Effector CD4-positive, alpha-beta T cell (primary cell): ENCODE results near the gene ZXDC.

Experiments
- DNase-seq: peaks from one replicate; pipeline ENCODE4 v3.0.0-alpha.2; 2020

Gene ZXDC

DNA sequence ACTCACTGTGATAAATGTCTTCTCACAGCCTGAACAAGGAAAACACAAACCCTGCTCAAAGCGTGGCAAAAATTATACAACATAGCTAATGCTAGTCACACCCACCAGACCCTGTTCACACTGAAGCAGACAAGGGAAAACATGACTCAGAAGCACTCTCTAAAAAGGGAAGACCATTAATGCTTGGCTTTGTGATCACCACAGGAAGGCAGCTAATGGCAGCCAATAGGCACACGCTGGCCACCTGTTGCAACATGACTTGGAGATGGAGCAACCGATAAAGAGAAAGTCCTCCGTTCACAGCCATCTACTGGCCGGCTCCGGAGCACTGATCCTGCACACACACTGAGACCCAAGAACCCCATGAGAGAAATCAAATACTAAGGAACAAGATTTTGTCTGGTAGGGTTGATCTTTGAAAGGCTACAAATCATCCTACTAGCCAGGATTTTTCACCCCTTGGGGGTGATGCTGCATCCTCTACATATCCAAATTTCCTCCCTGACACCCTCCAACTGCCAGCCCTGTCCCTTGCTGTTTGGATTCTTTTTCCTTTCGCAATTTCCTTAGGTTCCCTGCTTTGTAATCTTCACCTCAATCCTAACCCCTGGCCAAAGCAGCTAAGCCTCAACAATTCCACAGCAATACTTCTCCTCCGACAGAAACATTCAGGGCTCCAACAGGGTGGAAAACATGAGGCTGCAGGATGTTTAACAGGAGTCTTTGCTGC lies 3.2 kb downstream of the ZXDC start:
- DNase-seq: no peak

DNA sequence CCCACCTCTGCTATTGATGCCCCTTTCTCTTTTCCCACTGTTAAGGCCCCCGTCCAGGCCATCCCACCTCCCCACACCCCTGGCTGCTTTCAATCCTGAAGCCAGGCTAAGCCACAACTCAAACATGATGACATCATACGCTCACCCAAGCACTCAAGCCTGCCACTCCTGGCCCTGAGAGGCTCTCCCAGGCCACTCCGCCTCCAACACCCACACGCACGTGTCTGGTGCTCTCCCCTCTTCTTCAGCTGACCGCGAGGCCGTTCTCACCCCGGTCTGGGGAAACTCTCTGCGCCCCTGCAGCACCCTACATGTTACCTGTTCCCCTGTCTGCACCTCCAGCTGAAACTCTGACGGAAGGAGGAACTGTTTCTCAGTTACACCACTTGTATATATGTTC lies 6.2 kb downstream of the ZXDC start:
- DNase-seq: no peak

DNA sequence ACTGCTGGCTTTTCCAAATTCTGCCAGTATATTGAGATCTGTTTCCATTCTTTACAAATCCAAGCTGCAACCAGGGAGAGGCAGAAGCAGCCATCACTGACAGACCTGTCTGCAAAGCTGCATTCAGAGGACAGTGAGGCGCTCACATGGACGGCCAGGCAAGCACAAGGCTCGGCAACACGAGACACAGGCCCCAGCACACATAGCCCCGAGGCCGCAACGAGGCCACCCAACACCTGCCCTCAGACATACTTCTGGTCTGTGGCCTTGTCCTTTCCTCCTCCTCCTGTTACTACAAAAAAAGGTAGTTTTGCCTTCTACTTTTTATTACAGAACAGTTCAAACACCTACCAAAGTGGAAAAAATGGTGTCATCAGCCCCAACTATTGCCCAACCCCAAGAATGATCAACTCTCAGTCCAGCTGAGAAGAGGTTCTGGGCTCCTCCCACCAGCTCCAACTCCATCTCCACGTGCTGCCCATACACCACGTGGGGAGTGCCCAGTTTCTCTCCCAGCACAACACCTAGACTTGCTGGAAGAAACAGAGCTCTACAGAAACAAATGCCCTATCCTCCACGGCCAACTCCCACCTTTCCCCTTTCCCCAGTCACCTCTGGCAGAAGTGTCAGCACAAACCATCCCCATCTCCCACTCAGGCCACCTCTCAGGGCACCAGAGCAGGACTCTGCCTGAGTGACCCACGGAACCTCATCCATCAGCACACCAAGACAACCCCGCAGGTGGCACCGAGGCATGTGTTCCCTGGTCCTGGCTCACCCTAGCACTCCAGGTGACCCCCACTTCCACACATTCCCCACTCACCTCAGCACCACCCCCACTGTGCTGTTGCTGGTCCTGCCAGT lies 7.4 kb downstream of the ZXDC start:
- DNase-seq: no peak

DNA sequence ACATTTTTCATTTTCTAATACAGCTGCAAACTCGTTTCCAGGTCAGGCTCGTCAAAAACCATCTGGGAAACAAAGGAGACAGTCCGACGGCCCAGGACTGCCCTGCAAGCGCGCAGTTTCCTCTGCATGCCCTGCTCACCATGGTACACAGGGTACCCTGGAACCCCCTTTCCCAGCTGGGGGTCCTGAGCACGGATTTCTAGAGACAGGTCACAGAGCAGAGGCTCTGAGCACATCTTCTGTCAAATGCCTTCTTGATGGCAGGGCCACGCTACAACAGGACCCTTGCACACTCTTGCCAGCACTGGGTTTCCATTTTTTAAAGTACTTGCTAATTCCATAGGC lies 8.1 kb downstream of the ZXDC start:
- DNase-seq: no peak

DNA sequence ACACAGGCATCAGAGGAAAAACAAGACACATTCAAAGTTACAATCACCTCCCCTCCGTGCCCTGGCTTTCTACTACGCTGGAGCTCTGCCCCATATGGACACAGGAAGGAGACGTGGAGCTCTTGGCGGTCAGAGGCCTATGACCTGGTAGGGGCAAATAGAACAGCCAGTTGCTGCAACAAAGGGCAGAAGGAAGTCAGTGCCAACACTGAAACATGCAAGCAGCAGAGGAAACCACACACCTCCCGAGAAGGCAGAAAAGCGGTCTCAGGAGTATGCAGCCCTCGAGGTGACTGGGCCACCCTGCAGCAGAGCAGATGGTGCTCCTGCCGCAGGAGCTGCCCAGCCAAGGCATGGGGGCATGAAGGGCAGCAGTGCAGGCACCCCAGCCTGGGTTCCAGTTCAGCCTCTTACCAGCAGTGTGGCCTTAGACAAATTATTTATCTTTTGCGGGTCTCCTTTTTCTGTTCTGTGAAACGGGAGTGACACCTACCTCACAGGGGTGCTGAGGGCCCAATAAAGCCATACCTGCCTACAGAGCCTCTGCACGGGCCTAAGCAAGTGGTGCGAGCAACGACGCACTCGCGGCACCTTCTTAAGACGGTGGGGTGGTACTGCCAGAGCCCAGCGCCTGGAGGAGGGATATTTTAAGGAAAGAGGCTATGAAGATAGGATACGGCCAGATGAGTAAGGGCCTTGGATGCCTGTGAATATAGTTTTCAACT lies 8.6 kb downstream of the ZXDC start:
- no peak for DNase-seq

DNA sequence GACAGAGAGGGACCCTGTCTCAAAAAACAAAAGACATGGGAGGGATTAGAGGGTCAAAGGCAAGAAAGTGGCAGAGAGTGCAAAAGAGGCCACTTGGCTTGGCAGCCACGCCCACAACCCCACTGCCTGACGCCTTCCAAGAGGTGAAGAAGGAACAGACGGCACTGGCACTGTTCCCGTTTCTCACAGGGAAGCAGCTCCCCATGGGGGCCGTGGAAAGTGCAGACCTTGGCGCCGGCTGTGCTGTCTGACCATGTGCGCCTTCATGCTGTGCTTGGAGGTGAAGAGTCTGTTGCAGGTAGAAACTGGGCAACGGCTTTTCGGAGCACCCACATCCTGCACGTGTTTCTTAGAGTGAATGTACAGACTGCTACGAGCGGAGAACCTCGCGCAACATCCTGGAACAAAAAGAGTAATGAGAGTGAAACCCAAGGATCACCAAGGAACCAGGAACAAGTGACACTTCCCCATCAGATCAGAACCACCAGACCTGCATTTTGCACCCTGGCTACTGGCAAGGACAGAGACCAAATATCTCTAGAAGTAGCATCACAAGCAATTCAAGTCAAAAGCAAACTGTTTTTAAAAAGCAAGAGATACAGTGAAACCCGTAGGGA lies 9.7 kb downstream of the ZXDC start:
- no peak for DNase-seq

DNA sequence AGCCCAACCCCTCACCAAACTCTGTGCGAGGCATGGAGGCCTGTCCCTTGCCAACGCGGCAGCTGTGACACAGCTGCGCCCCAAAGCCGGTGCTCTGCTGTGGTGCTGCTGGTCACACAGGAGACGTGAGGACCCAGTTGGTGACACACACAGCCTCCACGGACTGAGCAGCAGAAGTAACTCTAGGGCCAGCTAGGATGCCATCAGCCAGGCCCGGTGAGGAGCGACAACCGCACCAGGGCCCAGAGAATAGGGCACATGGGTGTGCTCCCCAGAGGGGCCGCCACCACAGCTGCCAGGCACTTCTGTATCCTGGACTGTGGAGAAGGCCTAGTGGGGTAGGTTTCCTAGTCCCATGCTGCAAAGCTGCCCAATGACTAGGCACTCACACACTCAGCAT lies 10.7 kb downstream of the ZXDC start:
- no peak for DNase-seq

DNA sequence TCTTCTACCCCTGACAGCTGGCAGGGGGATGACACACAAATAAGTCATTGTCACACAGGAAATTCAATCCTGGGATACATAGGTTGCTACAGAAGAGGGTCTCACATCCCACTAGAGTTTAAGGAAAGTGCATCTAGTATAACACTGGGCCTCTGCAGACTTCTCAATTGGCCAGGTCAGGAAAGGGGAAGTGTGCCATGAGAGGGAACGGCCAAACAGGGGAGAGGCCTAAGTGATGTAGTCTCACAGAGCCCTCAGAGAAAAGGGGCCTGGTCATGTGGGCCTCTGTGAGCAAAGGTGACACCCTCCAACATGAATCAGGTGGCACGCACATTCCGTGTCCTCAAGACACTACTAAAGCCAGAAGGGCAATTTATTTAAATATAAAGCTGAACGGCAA lies 11.2 kb downstream of the ZXDC start:
- no peak for DNase-seq

DNA sequence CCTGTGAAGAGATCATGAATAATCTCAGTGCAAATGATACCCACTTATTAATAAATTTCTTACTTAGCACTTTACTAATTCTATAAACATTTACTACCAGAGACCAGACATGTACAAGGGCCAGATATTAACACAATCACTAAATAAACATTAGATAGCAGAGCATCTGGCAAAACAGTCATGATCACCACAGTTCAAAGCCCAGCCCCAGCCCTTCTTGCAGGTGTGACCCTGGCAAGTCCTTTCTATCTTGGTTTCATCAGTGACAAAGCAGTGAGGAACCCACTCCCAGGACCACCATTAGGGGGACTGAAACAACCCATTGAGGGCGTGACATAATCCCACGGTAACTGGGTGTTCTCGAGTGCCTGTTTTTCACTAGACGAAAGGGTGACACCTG lies 11.6 kb downstream of the ZXDC start:
- no peak for DNase-seq

DNA sequence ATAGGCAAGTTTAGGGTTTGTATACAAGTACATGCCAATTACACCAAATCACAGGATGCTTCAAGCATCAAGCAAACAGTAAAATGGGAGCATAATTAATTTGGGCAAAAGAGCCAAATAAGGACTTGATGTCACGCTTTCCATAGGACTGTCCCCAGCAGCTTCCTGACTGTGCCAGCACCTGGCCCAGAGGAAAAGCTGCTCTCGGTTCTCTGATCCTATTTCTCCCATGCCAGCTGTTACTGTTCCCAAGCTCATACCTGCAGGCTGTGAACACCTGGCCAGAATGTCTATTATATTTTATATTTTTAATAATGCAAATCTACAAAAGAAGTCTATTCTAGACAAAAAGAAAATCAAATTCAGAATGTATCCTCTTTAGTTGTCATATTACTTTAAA lies 12.2 kb downstream of the ZXDC start:
- no peak for DNase-seq

DNA sequence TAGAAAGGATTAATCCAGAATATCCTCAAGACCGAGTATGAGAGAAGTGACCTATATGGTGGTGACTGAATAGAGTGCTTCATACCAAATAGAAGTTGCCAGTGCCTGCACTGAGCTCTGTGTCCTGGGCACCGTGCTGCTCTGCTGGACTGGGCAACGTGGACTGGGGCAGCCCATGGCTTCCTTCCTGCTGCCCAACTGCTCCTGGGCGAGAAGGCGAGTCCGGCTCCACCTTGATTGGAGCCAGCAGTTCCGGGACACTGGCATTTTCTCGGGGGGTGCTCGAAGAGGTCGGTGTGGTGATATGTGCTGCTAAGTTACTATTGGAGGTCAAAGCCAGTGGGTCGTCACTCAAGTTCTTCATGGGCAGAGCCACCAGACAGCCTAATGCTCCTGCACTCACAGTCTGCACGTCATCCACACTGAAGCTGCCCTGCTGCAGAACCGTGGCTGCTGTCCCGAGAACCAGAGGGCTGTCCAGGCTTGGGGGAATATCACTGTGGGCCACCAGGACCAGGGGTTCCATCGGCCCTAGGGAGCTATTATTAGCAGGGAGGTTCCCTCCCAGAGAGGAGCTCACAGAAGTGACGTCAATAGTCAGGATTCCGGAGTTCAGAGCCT lies 14.1 kb downstream of the ZXDC start:
- no peak for DNase-seq

DNA sequence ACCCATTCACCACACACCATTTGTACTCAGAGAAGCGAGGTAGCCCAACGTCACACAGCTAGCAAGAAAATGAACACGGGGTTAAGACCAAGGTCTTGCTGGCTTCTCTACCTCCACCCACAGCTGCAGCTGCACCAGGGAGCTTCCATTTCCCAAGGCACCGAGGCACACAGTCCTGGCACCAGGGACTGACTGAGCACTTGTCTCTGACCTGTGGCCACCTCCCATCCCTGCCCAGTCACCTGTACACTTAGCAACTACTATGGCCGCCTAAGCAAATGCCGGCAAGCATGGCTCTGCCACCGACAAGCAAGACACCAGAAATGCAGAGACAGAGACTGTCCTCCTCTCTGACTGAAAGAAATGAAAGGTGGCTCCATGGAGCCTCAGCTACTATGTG lies 15.3 kb downstream of the ZXDC start:
- DNase-seq: no peak

DNA sequence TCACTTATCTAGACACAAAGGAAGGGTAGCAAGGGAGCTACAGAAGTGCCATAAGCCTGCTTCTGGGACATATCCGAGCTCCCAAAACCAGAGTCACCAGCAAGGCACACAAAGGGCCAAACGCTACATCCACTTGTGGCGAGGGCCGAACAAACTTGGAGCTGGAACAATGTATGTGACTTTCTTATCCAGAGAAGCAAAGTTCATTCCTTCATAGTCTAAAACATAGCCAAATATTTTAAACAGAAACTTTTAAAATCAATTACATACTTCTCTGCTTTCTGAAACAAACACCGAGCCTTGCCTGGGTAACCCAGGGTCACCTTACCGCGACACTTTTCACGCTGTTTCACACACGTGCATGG lies 15.9 kb downstream of the ZXDC start:
- DNase-seq: no peak

DNA sequence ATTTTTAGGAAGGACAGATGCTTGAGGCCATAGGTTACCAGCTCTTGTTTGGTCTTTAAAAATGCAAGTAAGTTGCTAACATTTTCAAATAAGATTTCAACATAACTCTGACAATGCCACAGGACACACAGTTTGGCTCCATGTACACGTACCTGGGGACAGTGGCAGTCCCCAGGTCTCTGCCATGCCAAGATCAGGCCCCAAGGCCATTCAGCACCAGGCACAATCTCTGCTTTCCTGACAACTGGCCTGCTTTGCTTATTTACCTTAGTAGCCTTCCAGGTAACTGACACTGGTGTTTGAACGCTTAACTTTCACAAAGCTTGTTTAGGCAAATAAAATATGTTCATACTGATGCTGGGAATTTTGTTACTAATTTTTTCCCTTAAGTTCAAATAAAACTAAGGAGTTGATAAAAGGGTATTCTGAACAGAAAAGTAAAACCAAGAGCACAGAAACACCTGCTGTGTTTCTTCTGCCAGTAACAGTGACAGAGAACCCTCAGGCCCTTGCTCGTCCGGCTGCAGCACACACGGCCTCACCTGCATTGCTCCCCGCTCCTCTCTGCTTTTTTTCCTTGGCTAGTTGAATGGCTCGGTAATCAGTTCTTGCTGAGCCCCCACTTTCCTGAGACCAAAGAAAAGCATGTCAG lies 16.5 kb downstream of the ZXDC start:
- DNase-seq: no peak

DNA sequence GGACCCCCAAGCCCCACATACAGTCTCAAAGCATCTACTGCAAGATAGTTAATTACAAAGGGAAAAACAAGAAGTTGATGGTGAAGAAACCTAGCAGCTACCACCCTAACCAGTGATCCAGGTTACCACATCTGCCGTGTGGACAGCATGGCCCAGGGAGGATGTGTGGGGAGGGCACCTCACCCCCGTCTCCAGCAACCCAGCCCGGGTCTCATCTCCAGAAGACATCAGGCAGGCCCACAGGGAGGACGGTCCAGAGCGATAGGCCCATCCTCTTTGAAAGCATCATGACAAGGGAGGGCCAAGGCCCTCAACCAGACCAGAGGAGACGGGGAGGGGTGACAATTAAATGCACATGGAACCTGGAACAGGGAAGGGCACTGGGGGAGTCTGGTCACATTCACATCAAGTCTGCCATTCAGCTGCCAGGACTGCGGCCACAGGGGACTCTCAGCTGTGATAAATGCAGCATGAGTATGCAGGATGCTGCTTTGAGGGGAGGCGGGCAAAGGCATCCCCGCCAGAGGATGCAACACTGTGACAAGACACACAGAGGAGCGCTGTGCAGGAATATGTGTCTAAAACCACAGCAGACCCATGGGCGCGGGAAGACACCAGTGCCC lies 18.8 kb downstream of the ZXDC start:
- DNase-seq: no peak

DNA sequence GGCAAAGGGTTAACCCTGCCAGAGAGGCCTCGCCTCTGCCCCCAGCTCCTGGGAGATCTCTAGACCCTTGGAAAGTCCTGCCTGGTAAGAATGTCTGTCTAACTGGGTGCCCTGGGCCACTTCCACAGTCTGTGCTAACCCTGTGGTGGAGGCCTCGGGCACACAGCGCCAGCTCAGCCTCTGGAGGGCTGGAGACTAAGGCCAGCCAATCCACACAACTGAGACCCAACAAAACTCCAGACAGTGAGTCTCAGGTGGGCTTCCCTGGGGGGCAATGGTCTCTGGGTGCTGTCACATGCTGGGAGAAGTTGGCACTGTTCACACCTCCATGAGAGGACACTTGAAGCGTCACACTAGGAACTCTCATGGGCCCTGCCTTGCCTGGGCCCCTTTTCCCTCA lies 19.5 kb downstream of the ZXDC start:
- no peak for DNase-seq

DNA sequence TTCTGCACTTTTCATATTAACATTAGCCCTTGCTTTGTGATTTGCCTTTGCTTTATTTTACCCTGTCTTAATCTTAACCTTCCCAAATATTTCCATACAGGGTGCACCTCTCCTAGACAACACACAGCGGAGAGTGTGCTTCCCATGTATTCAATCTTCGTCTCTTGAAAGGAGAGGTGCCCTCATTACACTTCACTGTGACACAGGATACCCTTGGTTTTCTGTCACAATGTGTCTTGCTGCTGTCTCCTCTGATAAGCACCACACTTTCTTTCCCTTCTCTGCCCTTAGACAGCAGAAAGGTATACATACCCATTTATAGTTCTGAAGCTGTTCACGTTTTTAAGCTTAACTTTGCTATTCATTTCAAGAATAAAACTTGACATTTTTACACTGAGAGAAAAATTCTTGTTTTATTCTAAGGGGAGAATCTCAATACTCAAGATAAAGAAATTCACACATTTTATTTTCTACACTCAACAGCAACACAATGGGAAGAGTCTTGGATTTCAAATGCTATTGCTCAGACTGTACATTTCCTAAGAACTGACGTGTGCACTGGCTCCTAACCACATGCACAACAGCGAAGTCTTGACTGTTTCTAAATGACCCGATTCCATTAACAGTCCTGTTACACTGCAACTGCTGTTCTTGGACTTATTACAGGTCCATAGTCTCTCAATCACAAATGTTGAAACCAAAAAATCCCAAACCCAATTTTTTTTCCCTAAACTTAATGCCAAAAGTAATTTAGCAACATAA lies 21.1 kb downstream of the ZXDC start:
- no peak for DNase-seq

DNA sequence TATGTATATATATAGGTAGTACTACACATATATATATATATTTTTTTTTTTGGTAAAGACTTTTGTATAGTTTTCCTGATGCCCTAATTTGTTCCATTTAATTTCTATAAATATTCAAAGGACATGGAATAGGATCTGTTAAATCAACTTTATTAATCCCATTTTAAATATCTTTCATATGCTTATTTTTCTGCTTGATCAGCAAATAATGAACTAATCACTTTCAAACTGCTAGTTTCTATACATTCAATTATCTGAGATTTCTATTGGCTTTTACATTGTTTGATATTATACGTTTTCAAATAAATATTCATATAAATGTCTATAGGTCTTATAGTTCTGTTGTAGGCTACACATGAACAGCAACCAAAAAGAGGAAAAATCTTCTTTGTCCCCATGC lies 21.7 kb downstream of the ZXDC start:
- no peak for DNase-seq

DNA sequence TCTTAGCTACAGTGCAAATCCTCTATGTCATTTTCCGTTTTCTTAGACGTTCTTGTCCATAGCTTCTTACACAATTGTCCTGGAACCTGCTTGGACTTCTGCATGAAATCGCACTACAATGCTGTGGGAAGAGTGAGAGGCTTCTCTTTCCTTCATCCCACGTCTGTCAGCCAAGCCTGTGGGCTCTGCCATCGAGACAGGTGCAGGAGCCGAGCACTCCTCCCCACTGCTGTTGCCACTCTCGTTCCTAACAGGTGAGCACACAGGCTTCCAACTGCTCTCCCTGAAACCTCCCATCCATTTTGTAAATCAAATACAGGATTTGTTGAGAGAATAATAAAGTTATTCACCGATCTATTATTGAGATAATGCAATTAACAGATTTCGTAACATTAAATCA lies 23.5 kb downstream of the ZXDC start:
- DNase-seq: no peak

DNA sequence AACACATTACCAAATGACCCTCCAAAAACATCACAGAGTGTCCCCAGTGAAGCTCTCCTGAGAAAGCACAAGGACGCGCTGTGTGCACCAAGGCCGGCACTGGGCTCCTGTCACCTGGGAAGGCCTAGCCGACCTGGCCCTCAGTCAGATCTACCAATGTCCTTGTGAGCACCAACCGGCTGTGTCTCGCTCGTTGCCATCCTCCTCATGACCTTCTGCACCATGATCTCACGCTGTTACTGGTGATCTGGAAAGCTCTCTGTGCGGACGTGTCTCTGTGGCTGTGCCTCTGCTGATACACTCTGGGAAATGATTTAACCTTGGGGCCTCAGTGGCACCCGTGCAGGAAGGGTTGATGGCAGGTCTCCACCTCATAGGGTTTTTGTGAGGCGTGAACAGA lies 24.2 kb downstream of the ZXDC start:
- DNase-seq: no peak

DNA sequence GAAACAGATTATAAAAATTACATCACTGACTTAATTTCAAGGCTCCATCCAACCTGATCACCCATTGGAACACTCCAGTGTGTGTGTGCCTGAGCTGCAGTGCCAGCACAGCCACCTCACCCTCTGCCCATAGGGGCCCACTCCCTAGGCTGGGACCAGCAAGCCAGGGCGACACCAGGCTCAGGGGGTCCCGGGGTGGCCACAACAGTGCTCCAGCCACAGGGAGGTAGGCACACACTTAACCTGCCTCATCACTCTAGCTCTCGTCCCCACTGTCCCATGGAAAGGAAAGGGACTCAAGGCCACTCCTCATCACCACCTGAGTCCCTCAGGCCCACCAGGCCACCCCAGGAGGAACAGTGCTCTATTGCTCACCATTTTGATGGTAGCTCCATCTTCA lies 24.9 kb downstream of the ZXDC start:
- DNase-seq: no peak
